Measurements from ENCODE around the gene TRIM49. TPM values are rescaled to one million over a fixed set of nuclear protein-coding genes. Genes with fewer than 3 reads are reported as not detected.
"Not testable (repeated sequence)": the region's sequence is repeated elsewhere in the genome, so short reads cannot be mapped to it uniquely, and the experiment has no call there.

Gene TRIM49
- not detected for total RNA-seq

- intact Hi-C loops (cut with DNase I; ENCODE audit: low total_unique reads); H3K4me1 ChIP-seq; H3K27ac ChIP-seq; DNase-seq; H3K36me3 ChIP-seq; H3K9me3 ChIP-seq; H3K4me3 ChIP-seq; H3K27me3 ChIP-seq: not testable (repeated sequence)
Observed at GRCh38 chr11:89808475-89808874, at the start of gene TRIM49. Gene TRIM49, minus strand, starts transcription at chr11:89808575. Its CDS starts 4,106 bp downstream, at chr11:89804469.

GRCh38 chr11:89826694-89827093, 18.3 kb upstream of the TRIM49 start:
- H3K36me3 ChIP-seq; intact Hi-C loops (cut with DNase I; ENCODE audit: low total_unique reads); H3K4me1 ChIP-seq; H3K27ac ChIP-seq; DNase-seq; H3K27me3 ChIP-seq; H3K4me3 ChIP-seq; H3K9me3 ChIP-seq: not testable (repeated sequence)

- H3K4me3 ChIP-seq; H3K4me1 ChIP-seq; H3K36me3 ChIP-seq; H3K27ac ChIP-seq; H3K9me3 ChIP-seq; intact Hi-C loops (cut with DNase I; ENCODE audit: low total_unique reads); DNase-seq; H3K27me3 ChIP-seq: not testable (repeated sequence)
Observed at GRCh38 chr11:89820008-89820407, 11.6 kb upstream of the TRIM49 start.

- H3K36me3 ChIP-seq; H3K27me3 ChIP-seq; intact Hi-C loops (cut with DNase I; ENCODE audit: low total_unique reads); DNase-seq; H3K27ac ChIP-seq; H3K4me3 ChIP-seq; H3K4me1 ChIP-seq; H3K9me3 ChIP-seq: not testable (repeated sequence)
Observed at GRCh38 chr11:89813535-89813934, 5.2 kb upstream of the TRIM49 start.

- H3K27ac ChIP-seq; H3K36me3 ChIP-seq; intact Hi-C loops (cut with DNase I; ENCODE audit: low total_unique reads); H3K4me1 ChIP-seq; H3K9me3 ChIP-seq; H3K27me3 ChIP-seq; H3K4me3 ChIP-seq; DNase-seq: not testable (repeated sequence)
Observed at GRCh38 chr11:89787506-89788063, 20.8 kb downstream of the TRIM49 start.

GRCh38 chr11:89785726-89786125, 22.6 kb downstream of the TRIM49 start:
- H3K9me3 ChIP-seq; DNase-seq; H3K4me1 ChIP-seq; H3K27ac ChIP-seq; H3K4me3 ChIP-seq; H3K36me3 ChIP-seq; intact Hi-C loops (cut with DNase I; ENCODE audit: low total_unique reads); H3K27me3 ChIP-seq: not testable (repeated sequence)

- H3K27ac ChIP-seq; DNase-seq; H3K4me3 ChIP-seq; H3K9me3 ChIP-seq; H3K4me1 ChIP-seq; intact Hi-C loops (cut with DNase I; ENCODE audit: low total_unique reads); H3K36me3 ChIP-seq; H3K27me3 ChIP-seq: not testable (repeated sequence)
Observed at GRCh38 chr11:89750822-89751221, 57.6 kb downstream of the TRIM49 start.

Small RNA genes lying within 50 kb of the gene (small RNA-seq; reads per million reads assigned to genes)
- gene AP003122.3 = not detected

Other genes starting within 250 kb of the TRIM49 start
- not detected for gene TRIM77, start 98.3 kb downstream of the TRIM49 start, total RNA-seq
- gene TRIM64B, start 69.9 kb upstream of the TRIM49 start, total RNA-seq = not detected
- gene TRIM49D1, start 113.7 kb upstream of the TRIM49 start, total RNA-seq = not detected
- gene TRIM49D2, start 115.5 kb upstream of the TRIM49 start, total RNA-seq = not detected
- not detected for gene TRIM64, start 157.5 kb upstream of the TRIM49 start, total RNA-seq
- gene TRIM49C, start 222.5 kb upstream of the TRIM49 start, total RNA-seq = not detected

Data from uterus (tissue), 4 donors.